H7 (cell line): ENCODE measurements around the gene MPIG6B. TPM values are rescaled to one million over a fixed set of nuclear protein-coding genes. Genes with fewer than 3 reads are reported as not detected.
A peak's percentile ranks its signal among the peaks of the same experiment; 100 is the strongest.

Source experiments
- DNase-seq: peaks from one replicate; pipeline ENCODE4 v3.0.0; 2012
- H3K27me3 ChIP-seq: 2 replicates; pipeline ENCODE4 v1.6.0; 2011; ENCODE audit warnings: mild to moderate bottlenecking, low read length; ENCODE audit not compliant: control insufficient read depth, insufficient read depth
- H3K36me3 ChIP-seq: replicated peaks from 2 replicates; pipeline ENCODE4 v1.5.1; 2011; ENCODE audit warnings: low read length; ENCODE audit not compliant: control insufficient read depth, insufficient read depth
- H3K4me3 ChIP-seq: 2 replicates; pipeline ENCODE4 v1.5.1; 2011; ENCODE audit warnings: low read depth, mild to moderate bottlenecking, control low read depth, low read length, moderate library complexity; ENCODE audit not compliant: insufficient read depth
- total RNA-seq: library from RNA; depleted of rRNA; stranded (reverse); fragments of >200 nt; shearing (Covaris generic); gene quantifications from 2 replicates; pipeline ENCODE4 v1.2.3, GENCODE V29; 2014

Gene MPIG6B
- total RNA-seq, 1 experiment from 2014 or later, result not detected

DNA sequence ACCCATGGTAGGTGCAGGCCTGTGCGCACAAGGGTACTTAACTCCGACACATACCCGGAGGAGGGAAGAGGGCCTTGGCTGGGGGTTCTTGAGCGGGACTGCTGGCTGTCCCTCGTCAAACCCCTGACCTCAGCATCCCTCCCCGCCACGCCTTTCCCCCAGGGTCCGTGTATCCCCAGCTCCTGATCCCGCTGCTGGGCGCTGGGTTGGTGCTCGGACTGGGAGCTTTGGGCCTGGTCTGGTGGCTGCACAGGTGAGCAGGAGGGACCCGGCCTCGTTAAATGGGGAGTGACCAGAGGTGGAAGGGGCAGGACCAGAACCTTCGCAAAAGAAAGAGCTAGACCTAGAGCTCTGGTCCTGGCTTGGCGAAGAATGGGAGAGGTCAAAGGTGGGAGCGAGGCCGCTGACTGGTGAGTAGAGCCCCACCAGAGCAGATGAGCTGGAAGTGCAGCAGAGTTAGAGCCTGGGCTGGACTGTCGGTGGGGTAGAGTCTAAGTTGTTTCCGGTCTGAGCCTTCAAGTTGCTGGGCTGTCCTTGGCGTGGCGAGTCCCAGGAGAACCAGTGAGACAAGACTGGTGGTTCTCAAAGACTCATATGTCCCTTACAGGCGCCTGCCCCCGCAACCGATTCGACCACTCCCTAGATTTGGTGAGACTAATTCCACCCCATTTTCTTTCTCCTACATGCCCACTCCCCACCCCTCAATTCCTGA lies 963 bp downstream of the MPIG6B start:
- Histone ChIP-seq H3K27me3 (no peaks in the 10 kb centered on the region), H3K36me3 (peaks cover 9% of the 10 kb centered on the region), H3K4me3 (no peak overlapping the region)
- DNase-seq, result no peak

DNA sequence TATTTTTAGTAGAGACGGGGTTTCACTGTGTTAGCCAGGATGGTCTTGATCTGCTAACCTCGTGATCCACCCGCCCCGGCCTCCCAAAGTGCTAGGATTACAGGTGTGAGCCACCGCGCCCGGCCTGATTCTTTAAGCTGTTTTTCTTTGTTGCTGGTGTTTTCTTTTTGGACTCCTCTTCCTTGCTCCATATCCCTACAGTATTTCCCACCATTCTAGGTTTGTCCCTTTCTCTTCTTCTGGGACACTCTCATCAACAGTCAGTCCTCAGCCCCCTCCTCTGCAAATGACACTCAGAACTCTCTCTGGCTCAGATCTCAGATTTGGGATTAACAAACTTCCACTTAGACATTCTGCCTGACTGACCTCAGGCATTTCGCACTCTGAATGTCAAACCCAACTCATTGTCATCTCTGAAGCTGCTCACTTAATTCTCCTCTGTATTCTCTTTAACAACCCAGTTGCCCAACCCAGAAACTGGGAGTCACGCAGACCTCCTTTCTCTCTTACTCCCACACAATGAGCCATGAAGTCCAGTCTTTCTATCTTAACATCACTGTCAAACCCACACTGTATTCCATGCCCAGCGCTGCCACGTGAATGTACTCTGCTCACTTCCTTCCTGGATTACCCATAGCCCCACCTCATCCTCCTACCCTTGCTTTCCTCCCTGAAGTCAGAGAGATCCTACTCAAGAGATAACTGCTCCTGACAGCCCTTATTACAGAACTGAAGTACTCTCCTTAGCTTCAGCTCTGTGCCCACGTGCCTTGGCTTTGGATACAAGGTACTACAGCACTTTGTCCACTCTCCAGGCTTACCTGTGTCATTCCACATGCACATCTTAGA lies 2.6 kb downstream of the MPIG6B start:
- Histone ChIP-seq H3K27me3 (no peaks in the 10 kb centered on the region), H3K4me3 (no peak overlapping the region), H3K36me3 (peaks cover 9% of the 10 kb centered on the region)
- DNase-seq, result no peak

DNA sequence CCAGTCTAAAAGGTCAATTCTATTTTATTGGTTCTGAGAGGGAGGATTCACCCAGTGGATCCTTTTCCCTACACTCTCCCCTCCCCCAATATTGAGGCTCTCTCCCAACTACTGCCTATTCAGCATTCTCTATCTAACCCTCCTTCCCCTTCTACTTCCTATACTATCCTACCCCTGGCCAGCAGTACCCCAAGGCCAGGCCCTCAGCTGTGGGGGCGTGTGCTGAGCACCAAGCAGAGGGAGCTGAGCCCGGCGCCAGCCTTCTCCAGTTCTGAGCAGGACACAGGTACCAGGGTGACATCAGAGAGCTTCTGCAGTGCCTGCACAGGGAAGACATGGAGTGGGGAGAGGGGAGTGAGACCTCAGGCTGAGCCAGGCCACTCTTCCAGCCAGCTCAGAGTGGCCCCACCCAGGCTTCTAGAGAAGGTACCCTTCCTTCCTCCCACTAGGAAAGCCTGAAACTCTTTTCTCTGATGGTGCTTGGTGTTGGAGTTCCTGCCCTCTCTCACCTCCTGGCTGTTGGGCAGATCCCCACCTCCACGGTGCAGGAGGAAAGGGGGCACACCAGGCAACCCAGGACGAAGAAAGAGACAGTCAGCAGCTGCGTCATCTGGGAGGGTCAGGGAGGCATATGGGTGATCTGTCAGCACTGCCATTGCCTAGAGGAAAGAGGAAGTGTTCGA lies 4.0 kb downstream of the MPIG6B start:
- H3K36me3 ChIP-seq, result peaks cover 15% of the 10 kb centered on the region

DNA sequence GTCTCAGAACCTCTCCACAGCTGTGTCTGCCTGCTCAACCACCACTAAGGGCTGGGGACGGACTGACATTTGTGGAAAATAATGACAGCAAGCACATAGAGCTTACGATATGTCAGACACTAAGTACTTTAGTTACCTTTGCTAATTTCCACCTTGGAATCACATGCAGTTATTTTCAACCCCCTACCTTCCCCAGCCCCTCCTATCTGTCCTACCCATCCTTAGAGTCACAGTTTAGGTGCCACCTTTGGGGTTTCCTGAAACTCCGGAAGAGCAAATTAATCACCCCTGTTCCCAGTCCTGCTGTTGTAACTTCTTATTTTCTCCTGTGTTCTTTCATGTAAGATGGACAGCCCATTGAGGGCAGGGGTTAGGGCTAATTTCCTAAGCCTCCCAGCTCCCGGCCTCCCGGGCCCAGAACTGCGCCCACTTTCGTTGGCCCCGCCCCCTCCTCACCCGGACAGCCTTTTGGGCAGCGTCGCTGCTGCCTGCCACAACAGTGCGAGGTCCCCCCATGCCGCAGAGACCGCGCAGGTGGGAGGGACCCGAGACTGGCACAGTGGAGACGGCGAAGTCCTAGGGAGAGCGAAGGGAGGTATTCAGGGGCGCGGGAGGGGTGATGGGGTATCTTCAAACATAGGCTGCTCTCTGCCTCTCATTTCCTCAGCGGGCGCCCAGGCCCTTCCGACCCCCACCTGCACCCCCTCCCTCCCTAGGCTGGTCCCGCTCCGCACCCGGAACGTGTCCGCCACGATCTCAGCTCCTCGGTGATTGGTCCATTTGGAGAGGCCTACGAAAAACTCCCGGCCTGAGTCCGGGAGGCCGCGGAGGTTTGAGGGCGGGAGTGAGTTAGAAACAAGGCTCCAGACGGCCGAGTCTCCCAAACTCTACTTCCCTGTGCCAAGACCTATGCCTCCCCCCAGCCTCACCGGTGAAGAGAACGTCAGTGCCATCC lies 4.8 kb downstream of the MPIG6B start:
- Histone ChIP-seq H3K27me3 (no peaks in the 10 kb centered on the region), H3K4me3 (no peak overlapping the region), H3K36me3 (peaks cover 18% of the 10 kb centered on the region)
- DNase-seq, result peak; percentile 63

More for the DNA sequence above, 4.0 kb downstream of the MPIG6B start:
- DNase-seq, result peak; percentile 22
- no peaks in the 10 kb centered on the region for H3K27me3 ChIP-seq
- no peak overlapping the region for H3K4me3 ChIP-seq

DNA sequence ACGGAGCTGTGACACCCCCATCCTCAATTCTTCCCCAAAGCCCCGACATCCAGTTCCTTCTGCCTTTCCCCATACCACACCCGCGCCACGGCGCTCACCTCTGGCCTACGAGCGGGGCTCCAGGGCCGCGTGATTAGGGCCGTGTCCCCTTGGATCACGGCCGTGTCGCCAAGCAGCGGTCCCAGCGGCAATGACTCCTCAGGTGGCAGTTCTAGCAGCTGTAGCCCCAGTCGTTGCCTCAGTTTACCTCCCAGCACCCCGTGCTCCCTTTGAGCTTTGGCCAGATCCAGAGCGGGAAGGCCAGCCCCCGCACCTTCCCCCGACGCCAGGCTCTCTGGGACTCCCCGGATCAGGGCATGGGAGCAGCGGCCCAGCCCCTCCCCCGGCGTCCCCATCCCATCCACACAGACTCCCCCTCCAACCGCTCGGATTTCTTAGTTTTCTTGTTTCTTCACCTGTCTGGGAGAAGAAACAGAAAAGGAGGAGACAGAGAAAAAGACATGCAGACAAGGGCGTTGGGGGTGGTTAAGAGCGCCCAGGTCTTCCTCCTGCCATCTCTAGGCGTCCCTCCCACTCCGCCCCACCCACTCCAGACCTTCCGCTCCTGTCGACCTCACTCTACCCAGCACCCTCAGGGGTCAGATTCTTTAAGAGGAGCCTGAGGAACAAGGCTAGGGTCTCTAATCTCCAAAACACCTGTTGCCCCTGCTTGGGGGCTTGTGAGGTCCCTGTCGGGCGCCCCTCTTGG lies 5.8 kb downstream of the MPIG6B start, which contains the start of gene DDAH2:
Gene DDAH2 (minus strand): TSS at position 533 of the 748 bp plus-strand sequence. CDS start 138 bp downstream, at position 395.
- H3K36me3 ChIP-seq, result peaks cover 27% of the 10 kb centered on the region

DNA sequence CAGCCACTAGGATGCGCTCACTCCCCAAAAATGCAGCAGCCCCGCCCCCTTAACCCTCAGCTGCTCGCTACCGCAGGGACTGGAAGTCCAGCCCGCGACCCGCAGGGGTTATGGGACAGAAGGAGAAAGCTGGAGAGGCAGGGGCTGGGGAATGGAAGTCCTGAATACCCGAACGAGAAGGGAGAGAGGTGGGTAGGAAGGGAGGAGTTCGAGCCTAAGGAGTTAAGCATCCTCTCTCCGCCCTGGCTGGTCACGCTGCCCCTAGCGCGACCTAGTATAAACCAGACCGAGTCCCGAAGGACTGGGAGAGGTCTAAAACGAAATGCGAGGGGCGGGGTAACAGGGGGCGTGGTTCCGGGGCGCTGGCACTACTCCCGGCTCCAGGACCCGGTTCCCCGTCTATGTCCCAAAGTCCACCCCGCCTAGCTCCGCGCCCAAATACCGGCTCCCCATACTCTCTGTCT lies 6.4 kb downstream of the MPIG6B start:
- H3K27me3 ChIP-seq, result no peaks in the 10 kb centered on the region
- peak overlapping the region; percentile 84 for H3K4me3 ChIP-seq
- DNase-seq, result peak; percentile 95
- peaks cover 29% of the 10 kb centered on the region for H3K36me3 ChIP-seq

More for the DNA sequence above, 5.8 kb downstream of the MPIG6B start, which contains the start of gene DDAH2:
- Histone ChIP-seq H3K4me3 (peak within 1 kb of the TSS; percentile 84), H3K27me3 (no peaks in the 10 kb centered on the region)
- peak; percentile 78 for DNase-seq

DNA sequence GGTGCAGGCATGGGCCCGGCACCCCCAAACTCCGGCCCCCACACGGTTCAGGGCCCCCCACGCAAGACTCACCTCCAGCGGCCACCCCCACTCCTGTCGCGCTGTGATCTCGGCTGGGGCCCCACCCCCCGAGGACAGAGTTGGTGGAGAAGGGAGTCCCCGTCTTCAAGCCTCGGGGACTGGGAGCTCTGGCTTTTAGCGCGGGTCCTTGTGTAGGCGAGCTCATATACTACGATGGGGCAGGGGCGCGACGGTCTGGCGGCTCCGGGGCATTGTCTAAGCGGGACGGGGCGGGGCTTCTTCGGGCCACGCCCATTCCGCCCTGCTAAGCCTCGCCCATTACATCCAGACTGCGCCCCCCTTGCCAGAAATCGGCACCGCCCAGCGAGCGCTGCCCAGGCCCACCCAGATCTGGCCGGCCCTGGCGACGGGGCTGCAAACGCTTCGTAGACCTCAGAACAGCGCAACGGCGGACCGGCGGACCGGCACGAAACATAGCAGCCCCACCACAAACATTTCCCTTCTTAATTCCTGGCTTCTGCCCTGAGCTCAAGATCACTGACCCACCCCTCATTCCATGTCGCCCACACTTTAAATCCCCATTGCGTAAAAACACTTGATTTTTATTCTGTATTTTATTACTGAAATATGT lies 6.9 kb downstream of the MPIG6B start:
- Histone ChIP-seq H3K36me3 (peaks cover 29% of the 10 kb centered on the region), H3K27me3 (no peaks in the 10 kb centered on the region), H3K4me3 (peak overlapping the region; percentile 84)
- peak; percentile 98 for DNase-seq

DNA sequence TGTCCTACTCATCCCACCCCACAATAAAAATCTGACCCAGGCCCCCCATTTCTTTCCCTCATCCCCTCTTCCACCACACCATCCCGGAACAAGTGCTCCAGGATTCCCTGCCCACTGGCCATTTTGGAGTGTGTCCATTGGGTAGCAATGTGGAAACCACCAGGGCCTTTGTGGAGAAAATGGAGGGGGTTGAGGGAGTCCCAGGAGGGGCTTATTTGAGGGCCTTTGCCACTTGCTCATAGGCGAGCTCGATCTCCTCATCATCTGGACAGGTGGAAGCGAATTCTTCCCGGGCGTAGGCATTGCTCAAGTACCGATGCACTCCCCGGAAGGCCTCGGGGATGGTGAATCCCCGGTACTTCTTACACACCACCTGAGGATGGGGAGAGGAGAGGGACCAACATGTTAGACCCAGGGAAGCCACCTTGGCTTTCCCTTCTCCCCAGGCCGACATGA lies 7.5 kb downstream of the MPIG6B start:
- Histone ChIP-seq H3K27me3 (no peaks in the 10 kb centered on the region), H3K36me3 (peaks cover 29% of the 10 kb centered on the region), H3K4me3 (peak overlapping the region; percentile 19)
- DNase-seq, result no peak

DNA sequence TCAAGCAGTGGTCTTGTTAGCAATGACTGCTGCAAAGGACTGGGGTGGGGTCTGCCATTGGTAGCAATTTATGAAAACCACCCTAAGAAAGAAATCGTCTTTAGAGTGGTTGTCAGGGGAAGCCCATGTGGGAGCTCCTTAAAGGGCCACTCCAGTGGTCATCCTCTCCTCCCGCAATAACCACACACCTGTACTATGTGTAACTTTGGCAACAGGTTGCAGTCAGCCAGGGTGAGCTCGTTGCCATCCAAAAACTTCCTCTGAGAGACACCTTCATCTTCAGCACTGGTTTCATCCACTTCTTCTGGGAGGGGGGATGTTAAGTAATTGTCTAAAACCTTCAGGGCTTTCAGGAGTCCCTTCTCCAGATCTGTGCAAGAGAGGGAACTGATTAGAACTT lies 8.9 kb downstream of the MPIG6B start:
- H3K27me3 ChIP-seq, result no peaks in the 10 kb centered on the region
- no peak overlapping the region for H3K4me3 ChIP-seq
- peaks cover 27% of the 10 kb centered on the region for H3K36me3 ChIP-seq
- no peak for DNase-seq

DNA sequence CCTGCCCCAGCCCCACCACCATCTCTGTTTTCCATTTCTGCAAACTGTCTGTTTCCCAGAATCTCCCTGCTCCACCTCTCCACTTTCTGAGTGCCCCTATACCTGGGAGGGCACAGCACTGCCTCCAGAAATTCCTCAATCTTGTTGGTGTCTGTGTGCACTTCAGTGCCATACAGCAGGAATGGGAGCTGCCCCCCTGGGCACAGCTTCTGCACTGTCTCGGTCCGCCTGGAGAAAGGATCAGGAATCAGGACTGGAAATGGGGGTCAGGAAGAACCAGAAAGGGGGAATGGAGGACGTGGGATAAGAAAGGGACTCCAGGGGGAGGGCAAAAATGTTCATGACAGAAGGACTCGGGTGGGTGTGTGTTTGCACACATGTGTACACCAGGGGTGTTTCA lies 10.6 kb downstream of the MPIG6B start:
- no peak for DNase-seq
- Histone ChIP-seq H3K36me3 (peaks cover 20% of the 10 kb centered on the region), H3K27me3 (no peaks in the 10 kb centered on the region), H3K4me3 (no peak overlapping the region)

DNA sequence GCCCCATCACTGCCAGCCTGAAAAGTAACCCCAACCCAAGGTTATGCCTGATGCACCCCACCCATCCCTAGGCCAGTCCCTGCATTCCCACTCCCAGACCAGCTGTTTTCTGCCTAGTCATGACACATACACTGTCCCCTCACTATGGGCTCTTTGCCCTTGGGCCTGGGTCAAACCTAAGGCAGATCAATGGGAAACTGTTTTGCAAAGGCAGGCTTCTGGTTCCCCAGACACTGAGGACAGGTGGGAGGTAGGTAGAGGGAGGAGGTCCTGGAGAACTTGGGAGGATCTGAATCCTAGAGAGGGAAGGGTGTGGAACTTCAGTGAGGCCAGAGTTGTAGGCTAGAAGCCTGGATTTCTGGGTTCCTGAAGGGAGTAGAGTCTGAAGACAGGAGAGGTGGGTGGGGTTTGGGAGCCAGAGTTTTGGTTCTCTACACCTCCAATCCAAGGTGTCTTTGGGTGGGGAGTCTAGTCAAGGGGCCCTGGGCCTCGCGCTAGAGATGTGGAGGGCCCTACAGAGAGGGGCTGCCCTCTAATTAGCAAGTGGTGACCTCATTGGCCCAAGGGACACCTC lies 11.2 kb downstream of the MPIG6B start:
- peak; percentile 86 for DNase-seq
- Histone ChIP-seq H3K4me3 (peak overlapping the region; percentile 86), H3K36me3 (peaks cover 20% of the 10 kb centered on the region), H3K27me3 (no peaks in the 10 kb centered on the region)

DNA sequence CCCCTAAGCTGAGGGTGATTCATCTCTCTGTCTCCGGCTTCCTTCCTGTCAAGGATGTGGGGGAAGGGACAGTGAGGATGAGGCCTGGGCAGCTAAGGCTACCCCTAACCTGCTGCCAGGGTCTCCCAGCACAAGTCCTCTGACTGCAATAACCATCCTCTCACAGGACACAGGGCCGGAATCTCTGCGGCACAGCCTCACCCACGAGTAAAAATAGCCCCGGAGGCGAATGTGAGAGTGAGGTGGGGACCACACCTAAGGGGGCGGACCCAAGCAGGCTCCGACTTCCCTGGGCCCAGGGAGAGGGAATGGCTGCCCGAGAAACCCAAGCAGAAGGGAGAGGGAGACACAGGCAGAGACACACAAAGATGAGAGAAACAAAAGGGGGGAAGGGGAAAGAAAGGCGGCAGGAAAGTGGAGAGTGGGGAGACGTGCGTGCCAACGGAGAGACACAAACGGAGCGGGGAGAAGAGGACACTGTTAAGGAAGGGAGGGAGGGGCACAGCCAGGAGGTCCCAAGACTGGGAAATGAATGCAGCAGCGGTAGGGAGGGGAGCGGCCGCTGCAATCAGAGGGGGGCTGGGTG lies 11.7 kb downstream of the MPIG6B start:
- Histone ChIP-seq H3K4me3 (peak overlapping the region; percentile 86), H3K36me3 (peaks cover 20% of the 10 kb centered on the region), H3K27me3 (no peaks in the 10 kb centered on the region)
- DNase-seq, result peak; percentile 62
